Activated T-cell treated with anti-CD3 and anti-CD28 coated beads, Interleukin-2, amount 50 U/mL, for 24 hours (primary cell): ENCODE measurements around the gene MRPL57.
"Not testable (repeated sequence)": the region's sequence is repeated elsewhere in the genome, so short reads cannot be mapped to it uniquely, and the experiment has no call there.

Experiments
- DNase-seq: peaks from one replicate; pipeline ENCODE4 v3.0.0-alpha.2; 2020
- H3K27ac Mint-ChIP-seq: 2 replicates; pipeline ENCODE4 v1.8.0; 2020; ENCODE audit warnings: mild to moderate bottlenecking, mixed read lengths
- H3K27me3 Mint-ChIP-seq: 2 replicates; pipeline ENCODE4 v1.8.0; 2020; ENCODE audit warnings: mixed read lengths
- H3K36me3 Mint-ChIP-seq: 2 replicates; pipeline ENCODE4 v1.8.0; 2020; ENCODE audit warnings: low read depth, mixed read lengths
- H3K4me1 Mint-ChIP-seq: 2 replicates; pipeline ENCODE4 v1.8.0; 2020; ENCODE audit warnings: low read depth, mixed read lengths
- H3K4me3 Mint-ChIP-seq: 2 replicates; pipeline ENCODE4 v1.8.0; 2020; ENCODE audit warnings: mild to moderate bottlenecking, moderate library complexity, mixed read lengths
- H3K9me3 Mint-ChIP-seq: 2 replicates; pipeline ENCODE4 v1.8.0; 2020; ENCODE audit warnings: mixed read lengths

The MRPL57 gene

GRCh38 chr13:21212138-21212775 is 35.8 kb downstream of the MRPL57 start:
- Mint-ChIP-seq H3K27ac (no peak overlapping the region), H3K4me1 (no peaks in the 10 kb centered on the region), H3K9me3 (peaks cover 16% of the 10 kb centered on the region), H3K36me3 (no peaks in the 10 kb centered on the region), H3K4me3 (no peak overlapping the region), H3K27me3 (peaks cover 44% of the 10 kb centered on the region)
- DNase-seq: no peak

- peaks cover 18% of the 10 kb centered on the region for H3K4me1 Mint-ChIP-seq
- H3K36me3 Mint-ChIP-seq, H3K27ac Mint-ChIP-seq, H3K4me3 Mint-ChIP-seq, DNase-seq: not testable (repeated sequence)
- peaks cover 16% of the 10 kb centered on the region for H3K9me3 Mint-ChIP-seq
- H3K27me3 Mint-ChIP-seq: peaks cover 44% of the 10 kb centered on the region
Observed at GRCh38 chr13:21215419-21215818, 39.0 kb downstream of the MRPL57 start.

GRCh38 chr13:21216332-21216731 is 39.9 kb downstream of the MRPL57 start:
- peaks cover 36% of the 10 kb centered on the region for H3K27me3 Mint-ChIP-seq
- no peak overlapping the region for H3K4me3 Mint-ChIP-seq
- H3K36me3 Mint-ChIP-seq: no peaks in the 10 kb centered on the region
- H3K4me1 Mint-ChIP-seq: peaks cover 18% of the 10 kb centered on the region
- H3K27ac Mint-ChIP-seq: no peak overlapping the region
- peaks cover 20% of the 10 kb centered on the region for H3K9me3 Mint-ChIP-seq
- DNase-seq: no peak

GRCh38 chr13:21218351-21219035 is 42.0 kb downstream of the MRPL57 start:
- peaks cover 26% of the 10 kb centered on the region for H3K27me3 Mint-ChIP-seq
- no peak overlapping the region for H3K27ac Mint-ChIP-seq
- peaks cover 8% of the 10 kb centered on the region for H3K9me3 Mint-ChIP-seq
- H3K36me3 Mint-ChIP-seq: no peaks in the 10 kb centered on the region
- H3K4me1 Mint-ChIP-seq: peaks cover 18% of the 10 kb centered on the region
- no peak for DNase-seq
- H3K4me3 Mint-ChIP-seq: no peak overlapping the region

GRCh38 chr13:21219036-21219381 is 42.6 kb downstream of the MRPL57 start:
- no peak for DNase-seq

GRCh38 chr13:21219716-21220115 is 43.3 kb downstream of the MRPL57 start:
- DNase-seq, H3K36me3 Mint-ChIP-seq, H3K9me3 Mint-ChIP-seq, H3K4me3 Mint-ChIP-seq, H3K27ac Mint-ChIP-seq: not testable (repeated sequence)
- H3K27me3 Mint-ChIP-seq: peaks cover 17% of the 10 kb centered on the region
- H3K4me1 Mint-ChIP-seq: peaks cover 18% of the 10 kb centered on the region

More at GRCh38 chr13:21219036-21219381, 42.6 kb downstream of the MRPL57 start:
- Mint-ChIP-seq H3K36me3 (no peaks in the 10 kb centered on the region), H3K4me1 (peaks cover 18% of the 10 kb centered on the region), H3K27ac (peak overlapping the region; percentile 18), H3K4me3 (no peak overlapping the region), H3K27me3 (peaks cover 22% of the 10 kb centered on the region), H3K9me3 (peaks cover 8% of the 10 kb centered on the region)

GRCh38 chr13:21221268-21221667 is 44.8 kb downstream of the MRPL57 start:
- Mint-ChIP-seq H3K27ac (no peak overlapping the region), H3K36me3 (no peaks in the 10 kb centered on the region), H3K9me3 (peaks cover 8% of the 10 kb centered on the region), H3K4me3 (no peak overlapping the region), H3K27me3 (peaks cover 20% of the 10 kb centered on the region), H3K4me1 (peaks cover 18% of the 10 kb centered on the region)
- DNase-seq: no peak

- no peaks in the 10 kb centered on the region for H3K4me1 Mint-ChIP-seq
- no peak overlapping the region for H3K4me3 Mint-ChIP-seq
- peaks cover 8% of the 10 kb centered on the region for H3K9me3 Mint-ChIP-seq
- H3K27me3 Mint-ChIP-seq: peaks cover 20% of the 10 kb centered on the region
- no peak for DNase-seq
- H3K36me3 Mint-ChIP-seq: no peaks in the 10 kb centered on the region
- H3K27ac Mint-ChIP-seq: no peak overlapping the region
Observed at GRCh38 chr13:21225082-21225481, 48.6 kb downstream of the MRPL57 start.

- Mint-ChIP-seq H3K27ac (no peak overlapping the region), H3K36me3 (no peaks in the 10 kb centered on the region), H3K4me3 (no peak overlapping the region)
Observed at GRCh38 chr13:21225841-21226581, 49.6 kb downstream of the MRPL57 start.

GRCh38 chr13:21227917-21228316 is 51.5 kb downstream of the MRPL57 start:
- H3K4me3 Mint-ChIP-seq: no peak overlapping the region
- no peaks in the 10 kb centered on the region for H3K36me3 Mint-ChIP-seq
- H3K9me3 Mint-ChIP-seq: no peaks in the 10 kb centered on the region
- peaks cover 17% of the 10 kb centered on the region for H3K27me3 Mint-ChIP-seq
- H3K27ac Mint-ChIP-seq: no peak overlapping the region
- no peak for DNase-seq
- peaks cover 7% of the 10 kb centered on the region for H3K4me1 Mint-ChIP-seq

More at GRCh38 chr13:21225841-21226581, 49.6 kb downstream of the MRPL57 start:
- H3K27me3 Mint-ChIP-seq: peaks cover 20% of the 10 kb centered on the region
- no peak for DNase-seq
- no peaks in the 10 kb centered on the region for H3K4me1 Mint-ChIP-seq
- H3K9me3 Mint-ChIP-seq: peaks cover 6% of the 10 kb centered on the region
